Smooth muscle cell (in vitro differentiated cells): ENCODE results near the gene IFNG. TPM values are rescaled to one million over a fixed set of nuclear protein-coding genes. Genes with fewer than 3 reads are reported as not detected.

Source experiments
- DNase-seq: peaks from one replicate; lab custom pipeline; 2025; ENCODE audit not compliant: unreplicated experiment; lab: John Stamatoyannopoulos, UW
- H2AFZ ChIP-seq: fragments of 200-600 bp; sonication (generic); 2 replicates; pipeline ENCODE4 v1.6.0; 2016; ENCODE audit warnings: antibody characterized with exemption, low read depth, mild to moderate bottlenecking
- H3F3A ChIP-seq: fragments of 200-600 bp; sonication (generic); 2 replicates; pipeline ENCODE4 v1.6.0; 2017; ENCODE audit warnings: antibody characterized with exemption, low read depth
- H3K27ac ChIP-seq: fragments of 200-600 bp; sonication (generic); 2 replicates; pipeline ENCODE4 v1.5.1; 2016; ENCODE audit warnings: low read depth, mild to moderate bottlenecking
- H3K27me3 ChIP-seq: fragments of 200-600 bp; sonication (generic); 2 replicates; pipeline ENCODE4 v1.6.1; 2016; ENCODE audit warnings: low read depth, mild to moderate bottlenecking
- H3K36me3 ChIP-seq: fragments of 200-600 bp; sonication (generic); 2 replicates; pipeline ENCODE4 v1.5.1; 2016; ENCODE audit warnings: low read depth
- H3K4me1 ChIP-seq: fragments of 200-600 bp; sonication (generic); 2 replicates; pipeline ENCODE4 v1.5.1; 2016; ENCODE audit warnings: low read depth
- H3K4me2 ChIP-seq: fragments of 200-600 bp; sonication (generic); 2 replicates; pipeline ENCODE4 v1.6.0; 2016; ENCODE audit warnings: mild to moderate bottlenecking
- H3K4me3 ChIP-seq: fragments of 200-600 bp; sonication (generic); 2 replicates; pipeline ENCODE4 v1.5.1; 2016; ENCODE audit warnings: mild to moderate bottlenecking
- H3K79me2 ChIP-seq: fragments of 200-600 bp; sonication (generic); 2 replicates; pipeline ENCODE4 v1.6.0; 2016; ENCODE audit warnings: low read depth, mild to moderate bottlenecking
- H3K9ac ChIP-seq: fragments of 200-600 bp; sonication (generic); 2 replicates; pipeline ENCODE4 v1.6.0; 2016; ENCODE audit warnings: low read depth
- H3K9me3 ChIP-seq: fragments of 200-600 bp; sonication (generic); replicated peaks from 2 replicates; pipeline ENCODE4 v1.5.1; 2016; ENCODE audit warnings: low read depth
- H4K20me1 ChIP-seq: fragments of 200-600 bp; sonication (generic); 2 replicates; pipeline ENCODE4 v1.6.0; 2016; ENCODE audit warnings: low read depth
- CTCF ChIP-seq: fragments of 200-600 bp; sonication (generic); IDR thresholded peaks from 2 replicates; pipeline ENCODE4 v1.5.1; 2017; ENCODE audit warnings: borderline replicate concordance, mild to moderate bottlenecking, antibody characterized with exemption; ENCODE audit not compliant: insufficient read depth, poor library complexity, severe bottlenecking
- WGBS: methylation state at CpG from one replicate; pipeline ENCODE4 v1.1.7; 2016; ENCODE audit warnings: low lambda C conversion rate; 5-methylcytosine and 5-hydroxymethylcytosine counted together
- polyA plus RNA-seq: library from polyadenylated mRNA; unstranded; fragments of >200 nt; fragmentation: Nextera tagmentation; extraction: Ambion mirVana; gene quantifications from 2 replicates; pipeline ENCODE4 v1.2.1, GENCODE V29; 2016
- total RNA-seq: library from RNA; depleted of rRNA; stranded (reverse); fragments of >200 nt; gene quantifications from 2 replicates; pipeline ENCODE4 v1.2.3, GENCODE V29; 2014

The IFNG gene
- total and polyA plus RNA-seq, 2 experiments from 2014 or later = not detected

- TF ChIP-seq CTCF = no peak
- Histone ChIP-seq H3K27ac (no peak overlapping the region), H3K9me3 (no peaks in the 10 kb centered on the region), H4K20me1 (no peaks in the 10 kb centered on the region), H2AFZ (no peak overlapping the region), H3K4me2 (no peak overlapping the region), H3K4me1 (no peaks in the 10 kb centered on the region), H3K4me3 (no peak overlapping the region), H3F3A (no peaks in the 10 kb centered on the region), H3K36me3 (no peaks in the 10 kb centered on the region), H3K9ac (no peak overlapping the region), H3K27me3 (no peaks in the 10 kb centered on the region), H3K79me2 (no peaks in the 10 kb centered on the region)
- no peak for DNase-seq
- 96% methylated on average over 1 of the region's 1 CpG for WGBS
These were observed 2.9 kb downstream of the IFNG start for GRCh38 chr12:68156636-68157035.

DNA sequence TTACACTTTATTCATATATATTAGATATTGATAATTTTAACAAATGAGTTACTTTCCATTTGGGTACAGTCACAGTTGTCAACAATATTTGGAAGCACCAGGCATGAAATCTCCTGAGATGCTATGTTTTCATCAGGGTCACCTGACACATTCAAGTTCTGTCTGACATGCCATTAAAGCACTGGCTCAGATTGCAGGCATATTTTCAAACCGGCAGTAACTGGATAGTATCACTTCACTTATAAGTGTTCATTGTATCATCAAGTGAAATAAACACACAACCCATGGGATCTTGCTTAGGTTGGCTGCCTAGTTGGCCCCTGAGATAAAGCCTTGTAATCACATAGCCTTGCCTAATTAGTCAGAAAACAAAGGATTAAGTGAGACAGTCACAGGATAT is 4.8 kb downstream of the IFNG start:
- DNase-seq = no peak
- no peak for TF ChIP-seq CTCF
- H3K4me1 ChIP-seq = no peaks in the 10 kb centered on the region
- H3K9me3 ChIP-seq = no peaks in the 10 kb centered on the region
- no peaks in the 10 kb centered on the region for H3K27me3 ChIP-seq
- H3K36me3 ChIP-seq = no peaks in the 10 kb centered on the region
- no peak overlapping the region for H3K4me2 ChIP-seq
- H3K4me3 ChIP-seq = no peak overlapping the region
- H3K27ac ChIP-seq = no peak overlapping the region
- no peak overlapping the region for H3K9ac ChIP-seq
- no peaks in the 10 kb centered on the region for H4K20me1 ChIP-seq
- H2AFZ ChIP-seq = no peak overlapping the region
- 63% methylated on average over 1 of the region's 1 CpG for WGBS
- H3K79me2 ChIP-seq = no peaks in the 10 kb centered on the region
- H3F3A ChIP-seq = no peaks in the 10 kb centered on the region

DNA sequence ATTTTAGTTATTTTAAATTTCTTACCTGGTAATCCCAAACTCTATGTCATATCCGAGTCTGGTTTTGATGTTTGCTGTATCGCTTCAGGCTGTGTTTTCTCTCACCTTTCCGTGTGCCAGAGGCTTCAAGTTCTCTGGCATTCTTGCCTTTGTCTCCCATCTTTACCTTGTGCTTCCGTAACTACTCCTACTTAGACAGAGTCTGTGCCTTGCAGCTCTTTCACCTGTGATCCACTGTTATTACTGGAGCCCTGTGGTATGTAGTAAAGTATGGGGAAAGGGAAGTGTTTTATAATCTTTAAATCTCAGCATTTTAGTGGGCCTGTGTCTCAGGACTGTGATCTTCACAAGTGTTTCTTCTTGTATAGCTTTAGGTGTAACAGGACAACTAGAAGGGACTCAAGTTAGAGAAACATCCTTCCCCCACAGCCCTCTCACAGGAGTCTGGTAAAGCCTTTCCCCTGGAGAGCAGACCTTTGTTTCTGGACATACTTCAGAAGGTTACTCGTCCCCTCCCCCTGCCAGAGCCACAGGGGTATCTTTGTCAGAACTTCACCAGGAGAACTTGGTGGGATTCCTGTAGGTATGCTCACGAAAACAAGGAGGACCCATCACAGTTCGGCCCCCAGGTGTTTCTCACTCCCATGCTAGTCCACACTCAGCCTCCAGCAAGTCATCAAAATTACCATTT is 11.1 kb downstream of the IFNG start:
- Histone ChIP-seq H3K4me3 (no peak overlapping the region), H2AFZ (no peak overlapping the region), H3K27me3 (no peaks in the 10 kb centered on the region), H3K9ac (no peak overlapping the region), H3K27ac (no peak overlapping the region), H3K4me2 (no peak overlapping the region), H3K9me3 (no peaks in the 10 kb centered on the region), H3K36me3 (no peaks in the 10 kb centered on the region), H4K20me1 (no peaks in the 10 kb centered on the region), H3K79me2 (no peaks in the 10 kb centered on the region), H3F3A (no peaks in the 10 kb centered on the region), H3K4me1 (peaks cover 9% of the 10 kb centered on the region)
- no peak for TF ChIP-seq CTCF
- no peak for DNase-seq
- WGBS = 78% methylated on average over 7 of the region's 7 CpGs

DNA sequence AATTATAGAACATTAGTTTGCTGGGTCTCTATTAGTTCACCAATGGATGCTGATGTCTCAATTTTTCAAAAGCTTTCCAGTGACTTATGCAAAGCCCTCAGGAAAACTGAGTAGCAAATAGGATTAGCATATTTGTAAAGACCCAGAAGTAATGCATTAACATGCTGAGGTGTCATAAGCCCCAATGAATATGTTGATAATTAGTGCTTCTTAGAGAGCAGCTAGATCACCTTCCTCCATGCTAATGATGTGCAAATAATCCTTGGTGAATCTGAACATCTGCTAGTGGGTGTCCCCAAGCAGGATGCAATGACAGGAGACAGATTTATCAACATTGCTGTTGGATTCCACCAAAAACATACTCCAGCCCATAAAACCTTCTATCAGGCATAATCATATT is 19.0 kb downstream of the IFNG start:
- no peaks in the 10 kb centered on the region for H3K9me3 ChIP-seq
- H3K4me3 ChIP-seq = no peak overlapping the region
- no peak overlapping the region for H3K4me2 ChIP-seq
- no peaks in the 10 kb centered on the region for H3K4me1 ChIP-seq
- no peak for TF ChIP-seq CTCF
- H3F3A ChIP-seq = no peaks in the 10 kb centered on the region
- no peak overlapping the region for H3K27ac ChIP-seq
- H3K9ac ChIP-seq = no peak overlapping the region
- no peaks in the 10 kb centered on the region for H3K27me3 ChIP-seq
- H3K79me2 ChIP-seq = no peaks in the 10 kb centered on the region
- H3K36me3 ChIP-seq = no peaks in the 10 kb centered on the region
- H2AFZ ChIP-seq = no peak overlapping the region
- no peaks in the 10 kb centered on the region for H4K20me1 ChIP-seq
- DNase-seq = no peak
